Panc1 (cell line): ENCODE results near the gene PLSCR3.

Experiments
- TF ChIP-seq, protein P1 (sequence below): fragments of 450-650 bp; IDR thresholded peaks from 2 replicates; pipeline ENCODE4 v1.5.1; 2017; ENCODE audit warnings: mild to moderate bottlenecking
- TF ChIP-seq, protein P2 (sequence below), 2 experiments: IDR thresholded peaks; 2 replicates each; pipeline ENCODE4 v1.6.1; 2011 to 2012; ENCODE audit warnings: low read depth in 2 of 2, control low read depth in 1 of 2, low read length in 1 of 2, mild to moderate bottlenecking in 1 of 2, moderate library complexity in 1 of 2; ENCODE audit not compliant: insufficient read depth in 1 of 2

GRCh38 chr17:7407485-7408251 is 13.3 kb upstream of the PLSCR3 start, which contains the start of gene NLGN2:
- TF ChIP-seq, protein P1, sequence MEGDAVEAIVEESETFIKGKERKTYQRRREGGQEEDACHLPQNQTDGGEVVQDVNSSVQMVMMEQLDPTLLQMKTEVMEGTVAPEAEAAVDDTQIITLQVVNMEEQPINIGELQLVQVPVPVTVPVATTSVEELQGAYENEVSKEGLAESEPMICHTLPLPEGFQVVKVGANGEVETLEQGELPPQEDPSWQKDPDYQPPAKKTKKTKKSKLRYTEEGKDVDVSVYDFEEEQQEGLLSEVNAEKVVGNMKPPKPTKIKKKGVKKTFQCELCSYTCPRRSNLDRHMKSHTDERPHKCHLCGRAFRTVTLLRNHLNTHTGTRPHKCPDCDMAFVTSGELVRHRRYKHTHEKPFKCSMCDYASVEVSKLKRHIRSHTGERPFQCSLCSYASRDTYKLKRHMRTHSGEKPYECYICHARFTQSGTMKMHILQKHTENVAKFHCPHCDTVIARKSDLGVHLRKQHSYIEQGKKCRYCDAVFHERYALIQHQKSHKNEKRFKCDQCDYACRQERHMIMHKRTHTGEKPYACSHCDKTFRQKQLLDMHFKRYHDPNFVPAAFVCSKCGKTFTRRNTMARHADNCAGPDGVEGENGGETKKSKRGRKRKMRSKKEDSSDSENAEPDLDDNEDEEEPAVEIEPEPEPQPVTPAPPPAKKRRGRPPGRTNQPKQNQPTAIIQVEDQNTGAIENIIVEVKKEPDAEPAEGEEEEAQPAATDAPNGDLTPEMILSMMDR, result no peak
- TF ChIP-seq, protein P2, sequence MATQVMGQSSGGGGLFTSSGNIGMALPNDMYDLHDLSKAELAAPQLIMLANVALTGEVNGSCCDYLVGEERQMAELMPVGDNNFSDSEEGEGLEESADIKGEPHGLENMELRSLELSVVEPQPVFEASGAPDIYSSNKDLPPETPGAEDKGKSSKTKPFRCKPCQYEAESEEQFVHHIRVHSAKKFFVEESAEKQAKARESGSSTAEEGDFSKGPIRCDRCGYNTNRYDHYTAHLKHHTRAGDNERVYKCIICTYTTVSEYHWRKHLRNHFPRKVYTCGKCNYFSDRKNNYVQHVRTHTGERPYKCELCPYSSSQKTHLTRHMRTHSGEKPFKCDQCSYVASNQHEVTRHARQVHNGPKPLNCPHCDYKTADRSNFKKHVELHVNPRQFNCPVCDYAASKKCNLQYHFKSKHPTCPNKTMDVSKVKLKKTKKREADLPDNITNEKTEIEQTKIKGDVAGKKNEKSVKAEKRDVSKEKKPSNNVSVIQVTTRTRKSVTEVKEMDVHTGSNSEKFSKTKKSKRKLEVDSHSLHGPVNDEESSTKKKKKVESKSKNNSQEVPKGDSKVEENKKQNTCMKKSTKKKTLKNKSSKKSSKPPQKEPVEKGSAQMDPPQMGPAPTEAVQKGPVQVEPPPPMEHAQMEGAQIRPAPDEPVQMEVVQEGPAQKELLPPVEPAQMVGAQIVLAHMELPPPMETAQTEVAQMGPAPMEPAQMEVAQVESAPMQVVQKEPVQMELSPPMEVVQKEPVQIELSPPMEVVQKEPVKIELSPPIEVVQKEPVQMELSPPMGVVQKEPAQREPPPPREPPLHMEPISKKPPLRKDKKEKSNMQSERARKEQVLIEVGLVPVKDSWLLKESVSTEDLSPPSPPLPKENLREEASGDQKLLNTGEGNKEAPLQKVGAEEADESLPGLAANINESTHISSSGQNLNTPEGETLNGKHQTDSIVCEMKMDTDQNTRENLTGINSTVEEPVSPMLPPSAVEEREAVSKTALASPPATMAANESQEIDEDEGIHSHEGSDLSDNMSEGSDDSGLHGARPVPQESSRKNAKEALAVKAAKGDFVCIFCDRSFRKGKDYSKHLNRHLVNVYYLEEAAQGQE (IDR thresholded peaks at IDR 0.05; ENCODE audit: insufficient read depth in 1 of 2, low read depth in 2 of 2, low read length in 1 of 2), result no peak
